ENCODE data around the gene ATP9B.

- TF ChIP-seq SP1 (IDR thresholded peaks at IDR 0.05) (no peak), FOXA1 (IDR thresholded peaks at IDR 0.05) (no peak), RAD21 (IDR thresholded peaks at IDR 0.05) (no peak), CTCF (IDR thresholded peaks at IDR 0.05; ENCODE audit: low read depth, low read length, missing input control) (no peak), GABPA (IDR thresholded peaks at IDR 0.05 in 1 of 2, conservative IDR thresholded peaks at IDR 0.05 in 1 of 2) (no peak), HNF4A (conservative IDR thresholded peaks at IDR 0.05) (no peak), MAX (IDR thresholded peaks at IDR 0.05) (no peak)
Observed at GRCh38 chr18:79224381-79224780, 155.2 kb downstream of the ATP9B start.

Data from liver (tissue), 3 donors.